Measurements from ENCODE around the gene OR1B1.

The OR1B1 gene

GRCh38 chr9:122657527-122657926 lies at the start of gene OR1B1:
OR1B1 (minus strand) TSS chr9:122657627.
- no peak within 1 kb of the TSS for H3K4me3 ChIP-seq (ENCODE audit: low read length)
- no peaks in the 10 kb centered on the region for H3K9me3 ChIP-seq (ENCODE audit: control insufficient read depth, low read length)
- no peaks in the 10 kb centered on the region for H3K36me3 ChIP-seq (ENCODE audit: control insufficient read depth, insufficient read depth, low read length, severe bottlenecking)
- DNase-seq (ENCODE audit: low read depth), result no peak
- no peaks in the 10 kb centered on the region for H3K27me3 ChIP-seq (replicated peaks; ENCODE audit: control insufficient read depth, insufficient read depth, low read length)
- H3K9ac ChIP-seq (ENCODE audit: low read length), result no peak within 1 kb of the TSS
- no peaks in the 10 kb centered on the region for H3K4me1 ChIP-seq (ENCODE audit: control insufficient read depth, insufficient read depth, low read length)

- no peak overlapping the region for H3K4me3 ChIP-seq (ENCODE audit: low read length)
- peaks cover 18% of the 10 kb centered on the region for H3K9me3 ChIP-seq (ENCODE audit: control insufficient read depth, low read length)
- H3K27me3 ChIP-seq (replicated peaks; ENCODE audit: control insufficient read depth, insufficient read depth, low read length), result no peaks in the 10 kb centered on the region
- H3K4me1 ChIP-seq (ENCODE audit: control insufficient read depth, insufficient read depth, low read length), result no peaks in the 10 kb centered on the region
- H3K9ac ChIP-seq (ENCODE audit: low read length), result no peak overlapping the region
- no peaks in the 10 kb centered on the region for H3K36me3 ChIP-seq (ENCODE audit: control insufficient read depth, insufficient read depth, low read length, severe bottlenecking)
- DNase-seq (ENCODE audit: low read depth), result no peak
Measured at GRCh38 chr9:122695696-122696095, 38.3 kb upstream of the OR1B1 start.

DNA sequence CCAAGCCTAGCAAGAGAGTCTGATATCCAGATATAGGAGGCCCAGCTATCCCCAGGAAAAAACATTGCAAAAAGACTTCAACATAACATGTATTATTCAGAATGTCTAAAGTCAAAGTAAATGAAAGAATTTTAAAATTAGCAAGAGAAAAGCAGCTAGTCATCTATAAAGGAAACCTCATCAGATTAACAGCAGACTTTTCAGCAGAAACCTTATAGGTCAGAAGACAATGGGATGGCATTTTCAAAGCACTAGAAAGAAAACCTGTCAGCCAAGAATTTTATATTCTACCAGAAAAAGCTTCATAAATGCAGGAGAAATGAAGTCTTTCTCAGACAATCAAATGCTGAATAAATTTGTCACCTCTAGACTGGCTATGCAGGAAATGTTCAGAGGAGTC lies 27.4 kb upstream of the OR1B1 start:
- Histone ChIP-seq H3K36me3 (ENCODE audit: control insufficient read depth, insufficient read depth, low read length, severe bottlenecking) (no peaks in the 10 kb centered on the region), H3K9ac (ENCODE audit: low read length) (no peak overlapping the region), H3K27me3 (replicated peaks; ENCODE audit: control insufficient read depth, insufficient read depth, low read length) (no peaks in the 10 kb centered on the region), H3K4me3 (ENCODE audit: low read length) (no peak overlapping the region), H3K9me3 (ENCODE audit: control insufficient read depth, low read length) (peaks cover 34% of the 10 kb centered on the region), H3K4me1 (ENCODE audit: control insufficient read depth, insufficient read depth, low read length) (no peaks in the 10 kb centered on the region)
- DNase-seq (ENCODE audit: low read depth), result no peak

GRCh38 chr9:122672481-122672880 lies 15.1 kb upstream of the OR1B1 start:
- Histone ChIP-seq H3K36me3 (ENCODE audit: control insufficient read depth, insufficient read depth, low read length, severe bottlenecking) (no peaks in the 10 kb centered on the region), H3K9me3 (ENCODE audit: control insufficient read depth, low read length) (peaks cover 31% of the 10 kb centered on the region), H3K4me3 (ENCODE audit: low read length) (no peak overlapping the region), H3K9ac (ENCODE audit: low read length) (no peak overlapping the region), H3K4me1 (ENCODE audit: control insufficient read depth, insufficient read depth, low read length) (no peaks in the 10 kb centered on the region), H3K27me3 (replicated peaks; ENCODE audit: control insufficient read depth, insufficient read depth, low read length) (no peaks in the 10 kb centered on the region)
- DNase-seq (ENCODE audit: low read depth), result no peak

DNA sequence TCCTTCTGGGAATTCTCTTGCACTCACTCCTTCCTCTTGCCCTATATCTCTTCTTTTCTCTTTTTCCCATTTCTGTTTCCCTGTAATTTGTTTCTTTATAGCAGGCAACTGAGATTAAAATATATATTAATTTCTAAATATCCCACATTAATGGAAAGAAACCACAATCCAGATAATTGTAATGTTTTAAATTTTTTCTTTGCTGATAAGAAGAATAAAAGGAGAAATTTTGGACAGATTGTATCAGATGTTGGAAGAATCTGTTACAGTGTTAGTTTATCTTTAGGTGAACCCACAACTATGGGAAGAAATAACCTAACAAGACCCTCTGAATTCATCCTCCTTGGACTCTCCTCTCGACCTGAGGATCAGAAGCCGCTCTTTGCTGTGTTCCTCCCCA lies 4.0 kb upstream of the OR1B1 start, which contains the start of gene OR1L1:
Gene OR1L1, plus strand, starts transcription at position 301 of the 400 bp plus-strand sequence. Its CDS starts 0 bp downstream, at position 301.
- DNase-seq (ENCODE audit: low read depth), result no peak
- H3K9me3 ChIP-seq (ENCODE audit: control insufficient read depth, low read length), result no peaks in the 10 kb centered on the region
- H3K27me3 ChIP-seq (replicated peaks; ENCODE audit: control insufficient read depth, insufficient read depth, low read length), result no peaks in the 10 kb centered on the region
- no peaks in the 10 kb centered on the region for H3K36me3 ChIP-seq (ENCODE audit: control insufficient read depth, insufficient read depth, low read length, severe bottlenecking)
- H3K4me3 ChIP-seq (ENCODE audit: low read length), result no peak within 1 kb of the TSS
- H3K4me1 ChIP-seq (ENCODE audit: control insufficient read depth, insufficient read depth, low read length), result no peaks in the 10 kb centered on the region
- H3K9ac ChIP-seq (ENCODE audit: low read length), result no peak within 1 kb of the TSS

GRCh38 chr9:122656378-122656777 lies 1.0 kb downstream of the OR1B1 start:
- no peak overlapping the region for H3K4me3 ChIP-seq (ENCODE audit: low read length)
- H3K9me3 ChIP-seq (ENCODE audit: control insufficient read depth, low read length), result no peaks in the 10 kb centered on the region
- H3K27me3 ChIP-seq (replicated peaks; ENCODE audit: control insufficient read depth, insufficient read depth, low read length), result no peaks in the 10 kb centered on the region
- no peak for DNase-seq (ENCODE audit: low read depth)
- H3K9ac ChIP-seq (ENCODE audit: low read length), result no peak overlapping the region
- H3K36me3 ChIP-seq (ENCODE audit: control insufficient read depth, insufficient read depth, low read length, severe bottlenecking), result no peaks in the 10 kb centered on the region
- no peaks in the 10 kb centered on the region for H3K4me1 ChIP-seq (ENCODE audit: control insufficient read depth, insufficient read depth, low read length)

DNA sequence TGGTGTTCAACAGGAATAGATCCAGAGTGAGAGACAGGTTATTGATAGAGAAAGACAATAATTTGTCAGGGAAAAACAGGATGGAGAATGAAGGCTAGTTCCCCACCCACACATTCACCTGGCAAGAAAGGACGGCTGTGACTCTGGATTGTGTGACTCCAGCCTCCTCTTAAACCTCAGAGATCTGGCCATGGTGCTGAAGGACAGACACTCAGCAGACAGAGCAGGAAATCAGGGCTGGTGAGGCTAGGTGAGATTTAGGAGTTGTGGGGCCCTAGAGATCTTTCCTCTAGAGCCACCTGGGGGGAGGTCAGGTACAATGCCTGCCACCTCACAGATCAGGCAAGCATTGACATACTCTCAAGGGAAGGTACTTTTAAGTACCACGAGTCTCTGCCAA lies 15.2 kb downstream of the OR1B1 start:
- Histone ChIP-seq H3K9me3 (ENCODE audit: control insufficient read depth, low read length) (peaks cover 11% of the 10 kb centered on the region), H3K4me3 (ENCODE audit: low read length) (no peak overlapping the region), H3K9ac (ENCODE audit: low read length) (no peak overlapping the region), H3K27me3 (replicated peaks; ENCODE audit: control insufficient read depth, insufficient read depth, low read length) (no peaks in the 10 kb centered on the region), H3K4me1 (ENCODE audit: control insufficient read depth, insufficient read depth, low read length) (no peaks in the 10 kb centered on the region), H3K36me3 (ENCODE audit: control insufficient read depth, insufficient read depth, low read length, severe bottlenecking) (no peaks in the 10 kb centered on the region)
- peak; percentile 1 for DNase-seq (ENCODE audit: low read depth)

DNA sequence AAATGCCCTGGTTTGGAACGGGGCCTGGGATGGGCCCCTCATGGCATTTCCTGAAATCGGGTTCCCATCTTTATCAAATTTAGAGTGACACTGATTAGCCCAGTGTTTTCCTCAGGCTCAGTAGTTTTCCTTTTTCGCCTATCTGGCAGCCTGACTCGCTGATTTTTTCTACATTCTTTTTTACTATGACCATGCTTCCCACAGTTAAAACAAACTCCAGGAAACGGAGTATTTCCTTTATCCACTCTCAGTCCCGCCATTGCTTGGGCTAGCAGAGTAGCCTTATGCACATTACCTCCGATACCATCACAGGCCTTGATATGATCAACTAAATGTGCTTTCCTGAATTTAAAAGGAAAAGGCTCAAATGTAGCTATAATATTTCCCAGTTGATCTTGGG lies 37.4 kb downstream of the OR1B1 start:
- no peak for DNase-seq (ENCODE audit: low read depth)
- Histone ChIP-seq H3K27me3 (replicated peaks; ENCODE audit: control insufficient read depth, insufficient read depth, low read length) (no peaks in the 10 kb centered on the region), H3K9ac (ENCODE audit: low read length) (no peak overlapping the region), H3K9me3 (ENCODE audit: control insufficient read depth, low read length) (peaks cover 5% of the 10 kb centered on the region), H3K4me1 (ENCODE audit: control insufficient read depth, insufficient read depth, low read length) (no peaks in the 10 kb centered on the region), H3K36me3 (ENCODE audit: control insufficient read depth, insufficient read depth, low read length, severe bottlenecking) (no peaks in the 10 kb centered on the region), H3K4me3 (ENCODE audit: low read length) (no peak overlapping the region)

- DNase-seq (ENCODE audit: low read depth), result no peak
- no peaks in the 10 kb centered on the region for H3K36me3 ChIP-seq (ENCODE audit: control insufficient read depth, insufficient read depth, low read length, severe bottlenecking)
- peaks cover 5% of the 10 kb centered on the region for H3K9me3 ChIP-seq (ENCODE audit: control insufficient read depth, low read length)
- H3K4me3 ChIP-seq (ENCODE audit: low read length), result no peak within 1 kb of the TSS
- H3K4me1 ChIP-seq (ENCODE audit: control insufficient read depth, insufficient read depth, low read length), result no peaks in the 10 kb centered on the region
- no peak within 1 kb of the TSS for H3K9ac ChIP-seq (ENCODE audit: low read length)
- no peaks in the 10 kb centered on the region for H3K27me3 ChIP-seq (replicated peaks; ENCODE audit: control insufficient read depth, insufficient read depth, low read length)
Measured at GRCh38 chr9:122614362-122614761, 43.1 kb downstream of the OR1B1 start, which contains the start of gene OR1Q1. OR1Q1 (plus strand) TSS chr9:122614738; CDS start chr9:122614738, 0 bp downstream.

GRCh38 chr9:122609804-122610203 lies 47.6 kb downstream of the OR1B1 start:
- H3K4me1 ChIP-seq (ENCODE audit: control insufficient read depth, insufficient read depth, low read length), result no peaks in the 10 kb centered on the region
- no peaks in the 10 kb centered on the region for H3K9me3 ChIP-seq (ENCODE audit: control insufficient read depth, low read length)
- H3K4me3 ChIP-seq (ENCODE audit: low read length), result no peak overlapping the region
- no peak overlapping the region for H3K9ac ChIP-seq (ENCODE audit: low read length)
- H3K36me3 ChIP-seq (ENCODE audit: control insufficient read depth, insufficient read depth, low read length, severe bottlenecking), result no peaks in the 10 kb centered on the region
- no peaks in the 10 kb centered on the region for H3K27me3 ChIP-seq (replicated peaks; ENCODE audit: control insufficient read depth, insufficient read depth, low read length)
- DNase-seq (ENCODE audit: low read depth), result no peak

DNA sequence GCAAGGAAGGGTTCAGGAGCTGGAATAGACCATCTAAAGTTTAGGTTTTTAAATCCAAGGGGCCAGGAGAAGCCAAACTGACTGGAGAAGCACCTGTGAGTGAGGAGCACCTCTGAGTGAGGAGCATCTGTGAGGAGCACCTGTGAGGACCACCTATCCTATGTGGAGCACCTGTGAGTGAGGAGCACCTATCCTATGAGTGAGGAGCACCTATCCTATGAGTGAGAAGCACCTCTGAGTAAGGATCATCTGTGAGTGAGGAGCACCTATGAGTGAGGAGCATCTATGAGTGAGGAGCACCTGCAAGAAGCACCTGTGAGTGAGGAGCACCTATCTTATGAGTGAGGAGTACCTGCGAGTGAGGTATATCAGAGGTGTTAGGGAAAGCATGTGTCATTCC lies 50.8 kb downstream of the OR1B1 start:
- Histone ChIP-seq H3K27me3 (replicated peaks; ENCODE audit: control insufficient read depth, insufficient read depth, low read length) (no peaks in the 10 kb centered on the region), H3K4me1 (ENCODE audit: control insufficient read depth, insufficient read depth, low read length) (no peaks in the 10 kb centered on the region), H3K9ac (ENCODE audit: low read length) (no peak overlapping the region), H3K36me3 (ENCODE audit: control insufficient read depth, insufficient read depth, low read length, severe bottlenecking) (no peaks in the 10 kb centered on the region), H3K9me3 (ENCODE audit: control insufficient read depth, low read length) (peaks cover 3% of the 10 kb centered on the region), H3K4me3 (ENCODE audit: low read length) (no peak overlapping the region)
- no peak for DNase-seq (ENCODE audit: low read depth)

GRCh38 chr9:122605691-122606090 lies 51.7 kb downstream of the OR1B1 start:
- no peaks in the 10 kb centered on the region for H3K4me1 ChIP-seq (ENCODE audit: control insufficient read depth, insufficient read depth, low read length)
- no peak overlapping the region for H3K4me3 ChIP-seq (ENCODE audit: low read length)
- no peak for DNase-seq (ENCODE audit: low read depth)
- H3K9ac ChIP-seq (ENCODE audit: low read length), result no peak overlapping the region
- no peaks in the 10 kb centered on the region for H3K27me3 ChIP-seq (replicated peaks; ENCODE audit: control insufficient read depth, insufficient read depth, low read length)
- H3K9me3 ChIP-seq (ENCODE audit: control insufficient read depth, low read length), result peaks cover 3% of the 10 kb centered on the region
- H3K36me3 ChIP-seq (ENCODE audit: control insufficient read depth, insufficient read depth, low read length, severe bottlenecking), result no peaks in the 10 kb centered on the region

Measured in adipocyte (in vitro differentiated cells).